Measurements from ENCODE around the gene CDK5R2.

- TF ChIP-seq POLR2A (IDR thresholded peaks at IDR 0.05) (no peak), POLR2AphosphoS5 (IDR thresholded peaks at IDR 0.05) (no peak)
- TF ChIP-seq, protein P1, sequence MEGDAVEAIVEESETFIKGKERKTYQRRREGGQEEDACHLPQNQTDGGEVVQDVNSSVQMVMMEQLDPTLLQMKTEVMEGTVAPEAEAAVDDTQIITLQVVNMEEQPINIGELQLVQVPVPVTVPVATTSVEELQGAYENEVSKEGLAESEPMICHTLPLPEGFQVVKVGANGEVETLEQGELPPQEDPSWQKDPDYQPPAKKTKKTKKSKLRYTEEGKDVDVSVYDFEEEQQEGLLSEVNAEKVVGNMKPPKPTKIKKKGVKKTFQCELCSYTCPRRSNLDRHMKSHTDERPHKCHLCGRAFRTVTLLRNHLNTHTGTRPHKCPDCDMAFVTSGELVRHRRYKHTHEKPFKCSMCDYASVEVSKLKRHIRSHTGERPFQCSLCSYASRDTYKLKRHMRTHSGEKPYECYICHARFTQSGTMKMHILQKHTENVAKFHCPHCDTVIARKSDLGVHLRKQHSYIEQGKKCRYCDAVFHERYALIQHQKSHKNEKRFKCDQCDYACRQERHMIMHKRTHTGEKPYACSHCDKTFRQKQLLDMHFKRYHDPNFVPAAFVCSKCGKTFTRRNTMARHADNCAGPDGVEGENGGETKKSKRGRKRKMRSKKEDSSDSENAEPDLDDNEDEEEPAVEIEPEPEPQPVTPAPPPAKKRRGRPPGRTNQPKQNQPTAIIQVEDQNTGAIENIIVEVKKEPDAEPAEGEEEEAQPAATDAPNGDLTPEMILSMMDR (IDR thresholded peaks at IDR 0.05) = no peak
Observed at GRCh38 chr2:218982586-218983262, 23.3 kb downstream of the CDK5R2 start.

Data from upper lobe of left lung (tissue), 4 donors.